HepG2 (cell line): ENCODE data around the gene HSP90AB1. TPM values are rescaled to one million over a fixed set of nuclear protein-coding genes. Genes with fewer than 3 reads are reported as not detected.

Experiments used
- CREBL2 ChIP-seq: sonication (generic); formaldehyde crosslinking; IDR thresholded peaks from 2 replicates; pipeline ENCODE4 v1.8.1; 2023; ENCODE audit warnings: missing genetic modification reagents, mild to moderate bottlenecking, borderline replicate concordance
- HCFC1 ChIP-seq: fragments of 150-350 bp; IDR thresholded peaks from 2 replicates; pipeline ENCODE4 v1.6.1; 2014; ENCODE audit warnings: low read depth, low read length
- HIVEP1 ChIP-seq: sonication (generic); formaldehyde crosslinking; IDR thresholded peaks from 2 replicates; pipeline ENCODE4 v1.4.0; 2020; ENCODE audit warnings: mild to moderate bottlenecking, missing genetic modification reagents
- HNF4G ChIP-seq, 2 experiments: sonication (generic) in 1 of 2; formaldehyde crosslinking in 1 of 2; IDR thresholded peaks; 2 replicates each; pipeline versions ENCODE4 v1.4.0 to v1.6.1; 2011 to 2020; ENCODE audit warnings: borderline replicate concordance in 2 of 2, low read depth in 2 of 2, mild to moderate bottlenecking in 2 of 2, low read length in 1 of 2, missing genetic modification reagents in 1 of 2, moderate library complexity in 1 of 2
- HNRNPLL ChIP-seq: fragments of 200-400 bp; formaldehyde crosslinking; IDR thresholded peaks from 2 replicates; pipeline ENCODE4 v1.6.1; 2017; ENCODE audit warnings: mild to moderate bottlenecking, low read depth, low read length; ENCODE audit not compliant: poor library complexity, severe bottlenecking
- NCOA5 ChIP-seq: sonication (generic); formaldehyde crosslinking; IDR thresholded peaks from 2 replicates; pipeline ENCODE4 v1.4.0; 2020; ENCODE audit warnings: missing genetic modification reagents
- NFYB ChIP-seq: sonication (generic); formaldehyde crosslinking; IDR thresholded peaks from 2 replicates; pipeline ENCODE4 v1.4.0; 2020; ENCODE audit warnings: missing genetic modification reagents
- SRSF9 ChIP-seq: fragments of 200-400 bp; formaldehyde crosslinking; IDR thresholded peaks from 2 replicates; pipeline ENCODE4 v1.6.1; 2018; ENCODE audit warnings: borderline replicate concordance, mild to moderate bottlenecking, low read depth, low read length; ENCODE audit not compliant: insufficient read depth, poor library complexity, severe bottlenecking
- TAF1 ChIP-seq: sonication (generic); formaldehyde crosslinking; IDR thresholded peaks from 2 replicates; pipeline ENCODE4 v1.4.0; 2020; ENCODE audit warnings: missing genetic modification reagents
- ZBTB38 ChIP-seq: sonication (generic); formaldehyde crosslinking; IDR thresholded peaks from 2 replicates; pipeline ENCODE4 v1.5.1; 2020; ENCODE audit warnings: mild to moderate bottlenecking, missing genetic modification reagents
- ZMYM4 ChIP-seq: sonication (generic); formaldehyde crosslinking; IDR thresholded peaks from 2 replicates; pipeline ENCODE4 v1.8.1; 2023; ENCODE audit warnings: mild to moderate bottlenecking, missing genetic modification reagents
- ZNF441 ChIP-seq: sonication (generic); formaldehyde crosslinking; IDR thresholded peaks from 2 replicates; pipeline ENCODE4 v1.7.0; 2021; ENCODE audit warnings: missing genetic modification reagents, borderline replicate concordance
- ZNF768 ChIP-seq: sonication (generic); formaldehyde crosslinking; IDR thresholded peaks from 2 replicates; pipeline ENCODE4 v1.4.0; 2020; ENCODE audit warnings: missing genetic modification reagents
- polyA plus RNA-seq, 8 experiments: library from polyadenylated mRNA; depleted of rRNA in 3 of 8; stranded (reverse) in 7 of 8; unstranded in 1 of 8; fragments of >200 nt; fragmentation: Illumina TruSeq in 4 of 8; extraction: Trizol in 4 of 8; gene quantifications; 2 replicates each; pipeline versions ENCODE4 v1.2.1 to v1.2.3, GENCODE V29; 2011 to 2016; ENCODE audit warnings: low read depth in 4 of 8, missing spikeins in 1 of 8, mixed read lengths in 1 of 8; ENCODE audit not compliant: insufficient read depth in 1 of 8
- total RNA-seq, 5 experiments: library from RNA; depleted of rRNA; stranded (reverse); fragments of >200 nt; fragmentation: Illumina TruSeq; extraction: Trizol; gene quantifications; 2 replicates each; pipeline ENCODE4 v1.2.3, GENCODE V29; 2016; ENCODE audit warnings: low read depth in 1 of 5
- TF ChIP-seq, protein P1 (sequence below): sonication (generic); formaldehyde crosslinking; IDR thresholded peaks from one replicate; pipeline ENCODE4 v1.5.1; 2020; ENCODE audit warnings: mild to moderate bottlenecking, missing genetic modification reagents; ENCODE audit errors: not compliant biosample characterization
- TF ChIP-seq, protein P2 (sequence below): sonication (generic); formaldehyde crosslinking; IDR thresholded peaks from 2 replicates; pipeline ENCODE4 v1.5.0; 2020; ENCODE audit warnings: mild to moderate bottlenecking, missing genetic modification reagents, borderline replicate concordance

The HSP90AB1 gene
- total and polyA plus RNA-seq, 2 of the 13 experiments (the other 11 are each of a cell fraction or from before 2014, with no cell fraction given) = 1,325 to 1,472 TPM

- TF ChIP-seq, protein P1, sequence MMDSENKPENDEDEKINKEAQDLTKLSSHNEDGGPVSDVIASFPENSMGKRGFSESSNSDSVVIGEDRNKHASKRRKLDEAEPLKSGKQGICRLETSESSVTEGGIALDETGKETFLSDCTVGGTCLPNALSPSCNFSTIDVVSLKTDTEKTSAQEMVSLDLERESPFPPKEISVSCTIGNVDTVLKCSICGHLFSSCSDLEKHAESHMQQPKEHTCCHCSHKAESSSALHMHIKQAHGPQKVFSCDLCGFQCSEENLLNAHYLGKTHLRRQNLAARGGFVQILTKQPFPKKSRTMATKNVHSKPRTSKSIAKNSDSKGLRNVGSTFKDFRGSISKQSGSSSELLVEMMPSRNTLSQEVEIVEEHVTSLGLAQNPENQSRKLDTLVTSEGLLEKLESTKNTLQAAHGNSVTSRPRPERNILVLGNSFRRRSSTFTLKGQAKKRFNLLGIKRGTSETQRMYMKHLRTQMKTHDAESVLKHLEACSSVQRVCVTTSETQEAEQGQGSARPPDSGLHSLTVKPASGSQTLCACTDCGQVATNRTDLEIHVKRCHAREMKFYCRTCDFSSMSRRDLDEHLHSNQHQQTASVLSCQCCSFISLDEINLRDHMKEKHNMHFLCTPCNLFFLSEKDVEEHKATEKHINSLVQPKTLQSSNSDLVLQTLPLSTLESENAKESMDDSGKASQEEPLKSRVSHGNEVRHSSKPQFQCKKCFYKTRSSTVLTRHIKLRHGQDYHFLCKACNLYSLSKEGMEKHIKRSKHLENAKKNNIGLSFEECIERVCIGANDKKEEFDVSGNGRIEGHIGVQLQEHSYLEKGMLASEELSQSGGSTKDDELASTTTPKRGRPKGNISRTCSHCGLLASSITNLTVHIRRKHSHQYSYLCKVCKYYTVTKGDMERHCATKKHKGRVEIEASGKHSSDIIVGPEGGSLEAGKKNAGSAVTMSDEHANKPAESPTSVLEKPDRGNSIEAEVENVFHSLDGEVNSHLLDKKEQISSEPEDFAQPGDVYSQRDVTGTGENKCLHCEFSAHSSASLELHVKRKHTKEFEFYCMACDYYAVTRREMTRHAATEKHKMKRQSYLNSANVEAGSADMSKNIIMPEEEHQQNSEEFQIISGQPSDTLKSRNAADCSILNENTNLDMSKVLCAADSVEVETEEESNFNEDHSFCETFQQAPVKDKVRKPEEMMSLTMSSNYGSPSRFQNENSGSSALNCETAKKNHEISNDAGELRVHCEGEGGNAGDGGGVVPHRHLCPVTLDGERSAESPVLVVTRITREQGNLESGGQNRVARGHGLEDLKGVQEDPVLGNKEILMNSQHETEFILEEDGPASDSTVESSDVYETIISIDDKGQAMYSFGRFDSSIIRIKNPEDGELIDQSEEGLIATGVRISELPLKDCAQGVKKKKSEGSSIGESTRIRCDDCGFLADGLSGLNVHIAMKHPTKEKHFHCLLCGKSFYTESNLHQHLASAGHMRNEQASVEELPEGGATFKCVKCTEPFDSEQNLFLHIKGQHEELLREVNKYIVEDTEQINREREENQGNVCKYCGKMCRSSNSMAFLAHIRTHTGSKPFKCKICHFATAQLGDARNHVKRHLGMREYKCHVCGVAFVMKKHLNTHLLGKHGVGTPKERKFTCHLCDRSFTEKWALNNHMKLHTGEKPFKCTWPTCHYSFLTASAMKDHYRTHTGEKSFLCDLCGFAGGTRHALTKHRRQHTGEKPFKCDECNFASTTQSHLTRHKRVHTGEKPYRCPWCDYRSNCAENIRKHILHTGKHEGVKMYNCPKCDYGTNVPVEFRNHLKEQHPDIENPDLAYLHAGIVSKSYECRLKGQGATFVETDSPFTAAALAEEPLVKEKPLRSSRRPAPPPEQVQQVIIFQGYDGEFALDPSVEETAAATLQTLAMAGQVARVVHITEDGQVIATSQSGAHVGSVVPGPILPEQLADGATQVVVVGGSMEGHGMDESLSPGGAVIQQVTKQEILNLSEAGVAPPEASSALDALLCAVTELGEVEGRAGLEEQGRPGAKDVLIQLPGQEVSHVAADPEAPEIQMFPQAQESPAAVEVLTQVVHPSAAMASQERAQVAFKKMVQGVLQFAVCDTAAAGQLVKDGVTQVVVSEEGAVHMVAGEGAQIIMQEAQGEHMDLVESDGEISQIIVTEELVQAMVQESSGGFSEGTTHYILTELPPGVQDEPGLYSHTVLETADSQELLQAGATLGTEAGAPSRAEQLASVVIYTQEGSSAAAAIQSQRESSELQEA (CRISPR knock-in tag) = peak; percentile 75
- peak; percentile 50 for TF ChIP-seq NFYB
- no peak for TF ChIP-seq NCOA5 (CRISPR knock-in tag)
- TF ChIP-seq ZNF441 (CRISPR knock-in tag) = 0 out of 2 replicates have a peak, but pooled peaks have one; percentile 36
- no peak for TF ChIP-seq CREBL2 (CRISPR knock-in tag)
- peak; percentile 78; the same call in 1 of the 2 replicates for TF ChIP-seq ZNF768 (CRISPR knock-in tag)
- TF ChIP-seq ZMYM4 = no peak
- peak; percentile 26; the same call in 1 of the 2 replicates for TF ChIP-seq HIVEP1 (CRISPR knock-in tag)
- no peak for TF ChIP-seq SRSF9
- TF ChIP-seq TAF1 (CRISPR knock-in tag) = no peak
- TF ChIP-seq HCFC1 = no peak
- TF ChIP-seq HNF4G (IDR thresholded peaks at IDR 0.05; ENCODE audit: borderline replicate concordance, low read depth, low read length) = no peak
- no peak for TF ChIP-seq HNF4G (CRISPR knock-in tag; IDR thresholded peaks at IDR 0.05; ENCODE audit: borderline replicate concordance, low read depth)
- peak; percentile 58 for TF ChIP-seq HNRNPLL
- peak; percentile 55; the same call in 1 of the 2 replicates for TF ChIP-seq ZBTB38
- TF ChIP-seq, protein P2, sequence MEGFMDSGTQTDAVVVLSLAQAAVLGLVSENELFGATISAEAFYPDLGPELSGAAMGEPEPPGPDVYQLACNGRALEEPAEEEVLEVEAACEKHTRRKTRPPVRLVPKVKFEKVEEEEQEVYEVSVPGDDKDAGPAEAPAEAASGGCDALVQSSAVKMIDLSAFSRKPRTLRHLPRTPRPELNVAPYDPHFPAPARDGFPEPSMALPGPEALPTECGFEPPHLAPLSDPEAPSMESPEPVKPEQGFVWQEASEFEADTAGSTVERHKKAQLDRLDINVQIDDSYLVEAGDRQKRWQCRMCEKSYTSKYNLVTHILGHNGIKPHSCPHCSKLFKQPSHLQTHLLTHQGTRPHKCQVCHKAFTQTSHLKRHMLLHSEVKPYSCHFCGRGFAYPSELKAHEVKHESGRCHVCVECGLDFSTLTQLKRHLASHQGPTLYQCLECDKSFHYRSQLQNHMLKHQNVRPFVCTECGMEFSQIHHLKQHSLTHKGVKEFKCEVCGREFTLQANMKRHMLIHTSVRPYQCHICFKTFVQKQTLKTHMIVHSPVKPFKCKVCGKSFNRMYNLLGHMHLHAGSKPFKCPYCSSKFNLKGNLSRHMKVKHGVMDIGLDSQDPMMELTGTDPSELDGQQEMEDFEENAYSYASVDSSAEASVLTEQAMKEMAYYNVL = 0 out of 2 replicates have a peak, but pooled peaks have one; percentile 19
Measured at GRCh38 chr6:44217332-44218143, 29.4 kb upstream of the HSP90AB1 start (continued).
